ENCODE data around the gene PCBP3.
A peak's percentile ranks its signal among the peaks of the same experiment; 100 is the strongest.

Gene PCBP3

DNA sequence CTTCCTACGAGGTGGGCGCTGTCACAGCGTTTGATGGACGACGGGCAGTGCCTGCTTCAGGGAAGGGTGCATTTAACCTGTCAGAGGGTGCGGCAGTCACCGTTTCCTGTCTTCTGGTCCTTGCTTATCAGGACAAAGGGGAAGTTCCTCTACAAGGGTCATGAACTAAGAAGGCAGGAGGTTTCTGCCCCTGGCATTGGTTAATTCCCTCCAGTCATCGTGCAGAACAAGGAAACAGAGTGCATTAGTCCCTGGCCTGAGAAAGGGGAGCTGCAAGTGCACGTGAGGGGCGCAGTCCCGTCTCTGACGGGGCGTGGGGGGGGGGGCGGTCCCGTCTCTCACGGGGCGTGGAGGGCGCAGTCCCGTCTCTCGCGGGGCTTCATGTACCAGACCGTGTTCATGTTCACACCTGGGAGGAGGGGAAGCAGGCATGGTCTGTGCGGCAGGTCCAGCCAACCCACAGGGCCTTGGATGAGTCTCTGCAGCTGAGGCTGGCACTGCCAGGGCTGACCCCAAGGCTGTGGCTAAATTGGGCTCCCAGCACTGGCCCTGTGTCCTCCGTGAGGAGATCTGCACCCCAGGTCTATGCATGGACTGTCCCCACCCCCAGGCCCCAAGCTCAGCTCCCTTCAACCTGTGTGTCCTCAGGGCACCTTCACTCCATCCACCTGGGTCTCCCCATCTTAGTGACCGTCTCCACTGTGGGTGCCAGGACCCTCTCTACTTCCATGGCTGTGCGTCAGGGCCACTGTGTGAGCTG lies 248.8 kb downstream of the PCBP3 start:
- H3K4me1 ChIP-seq (ENCODE audit: control insufficient read depth in 1 of 2, insufficient read depth in 1 of 2, low read depth in 1 of 2, low read length in 1 of 2), result peaks cover 20 to 25% of the 10 kb centered on the region in 2 experiments
- no peak for TF ChIP-seq CTCF (IDR thresholded peaks at IDR 0.05)
- H3K36me3 ChIP-seq, result peaks cover 13% of the 10 kb centered on the region
- no peaks in the 10 kb centered on the region for H3K9me3 ChIP-seq
- no peaks in the 10 kb centered on the region for H3K27me3 ChIP-seq
- peak overlapping the region; percentile 48 to 50 for H3K4me3 ChIP-seq (ENCODE audit: low read depth in 1 of 2, low read length in 1 of 2)
- peak overlapping the region; percentile 91 for H3K27ac ChIP-seq

- Histone ChIP-seq H3K27ac (peak overlapping the region; percentile 91), H3K4me1 (ENCODE audit: control insufficient read depth in 1 of 2, insufficient read depth in 1 of 2, low read depth in 1 of 2, low read length in 1 of 2) (peaks cover 20 to 25% of the 10 kb centered on the region in 2 experiments), H3K36me3 (peaks cover 16% of the 10 kb centered on the region), H3K27me3 (no peaks in the 10 kb centered on the region), H3K9me3 (no peaks in the 10 kb centered on the region), H3K4me3 (ENCODE audit: low read depth in 1 of 2, low read length in 1 of 2) (peak overlapping the region; percentile 48 to 50)
- TF ChIP-seq CTCF (IDR thresholded peaks at IDR 0.05), result no peak
These were observed 249.6 kb downstream of the PCBP3 start for GRCh38 chr21:45892916-45893739.

GRCh38 chr21:45893740-45894449 lies 250.4 kb downstream of the PCBP3 start:
- Histone ChIP-seq H3K9me3 (no peaks in the 10 kb centered on the region), H3K27me3 (no peaks in the 10 kb centered on the region), H3K4me3 (ENCODE audit: low read depth in 1 of 2, low read length in 1 of 2) (no peak overlapping the region)

GRCh38 chr21:45894450-45894825 lies 250.9 kb downstream of the PCBP3 start:
- Histone ChIP-seq H3K4me1 (ENCODE audit: control insufficient read depth in 1 of 2, insufficient read depth in 1 of 2, low read depth in 1 of 2, low read length in 1 of 2) (peaks cover 20 to 25% of the 10 kb centered on the region in 2 experiments), H3K36me3 (peaks cover 16% of the 10 kb centered on the region), H3K27me3 (no peaks in the 10 kb centered on the region), H3K9me3 (no peaks in the 10 kb centered on the region), H3K4me3 (ENCODE audit: low read depth in 1 of 2, low read length in 1 of 2) (no peak overlapping the region), H3K27ac (no peak overlapping the region)
- TF ChIP-seq CTCF (IDR thresholded peaks at IDR 0.05), result no peak

More at GRCh38 chr21:45893740-45894449, 250.4 kb downstream of the PCBP3 start:
- peaks cover 16% of the 10 kb centered on the region for H3K36me3 ChIP-seq
- no peak for TF ChIP-seq CTCF (IDR thresholded peaks at IDR 0.05)
- H3K27ac ChIP-seq, result peak overlapping the region; percentile 91
- peaks cover 20 to 25% of the 10 kb centered on the region in 2 experiments for H3K4me1 ChIP-seq (ENCODE audit: control insufficient read depth in 1 of 2, insufficient read depth in 1 of 2, low read depth in 1 of 2, low read length in 1 of 2)

DNA sequence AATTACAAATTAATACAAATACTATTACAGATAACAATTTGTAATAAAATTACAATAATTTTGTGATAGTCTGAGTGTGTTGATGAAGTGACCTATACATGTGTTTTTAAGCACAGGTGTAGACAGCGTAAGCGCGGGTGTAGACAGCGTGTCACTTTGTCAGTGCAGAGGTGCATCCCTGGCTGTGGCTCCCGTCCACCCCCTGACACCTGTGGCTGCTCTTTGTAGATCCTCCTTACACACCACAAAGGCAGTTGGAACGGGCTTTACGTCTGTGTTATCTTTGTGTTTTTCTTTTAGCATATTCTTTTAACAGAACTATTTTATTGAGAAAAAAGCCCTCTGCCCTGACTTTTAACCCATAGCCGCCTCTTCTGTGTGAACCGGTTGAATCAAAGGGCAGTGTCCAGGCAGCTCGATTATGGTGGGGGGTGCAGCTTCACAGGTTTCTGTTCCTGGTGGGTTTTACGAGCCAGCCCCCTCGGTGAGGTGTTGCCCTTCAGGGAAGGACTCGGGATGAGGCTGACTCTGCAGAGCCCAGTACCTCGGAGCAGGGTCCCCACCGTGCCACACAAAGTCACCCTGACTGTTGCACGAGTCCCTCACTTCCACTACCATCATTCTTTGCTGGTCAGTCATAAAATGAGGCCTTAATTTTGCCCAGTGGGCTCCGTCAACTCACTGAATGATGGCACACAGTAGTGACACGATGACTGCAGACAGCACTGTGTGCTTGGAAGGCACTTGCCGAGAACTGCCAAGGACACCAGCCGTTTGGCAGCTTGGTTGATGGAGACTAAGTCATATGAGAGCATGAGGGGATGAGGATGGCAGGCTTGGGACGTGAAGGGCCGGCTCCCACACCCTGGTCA lies 251.6 kb downstream of the PCBP3 start:
- no peaks in the 10 kb centered on the region for H3K27me3 ChIP-seq
- no peak overlapping the region for H3K4me3 ChIP-seq (ENCODE audit: low read depth in 1 of 2, low read length in 1 of 2)

More for the DNA sequence above, 251.6 kb downstream of the PCBP3 start:
- Histone ChIP-seq H3K36me3 (peaks cover 16% of the 10 kb centered on the region), H3K27ac (no peak overlapping the region), H3K9me3 (no peaks in the 10 kb centered on the region), H3K4me1 (ENCODE audit: control insufficient read depth in 1 of 2, insufficient read depth in 1 of 2, low read depth in 1 of 2, low read length in 1 of 2) (peaks cover 20 to 25% of the 10 kb centered on the region in 2 experiments)
- TF ChIP-seq CTCF (IDR thresholded peaks at IDR 0.05), result no peak
